HepG2 (cell line): ENCODE data around the gene TBCCD1. TPM values are rescaled to one million over a fixed set of nuclear protein-coding genes. Genes with fewer than 3 reads are reported as not detected.

Experiments
- BRCA1 ChIP-seq: sonication (generic); formaldehyde crosslinking; IDR thresholded peaks from 2 replicates; pipeline ENCODE4 v1.4.0; 2020; ENCODE audit warnings: missing genetic modification reagents
- EED ChIP-seq: sonication (generic); formaldehyde crosslinking; IDR thresholded peaks from 2 replicates; pipeline ENCODE4 v1.5.0; 2020; ENCODE audit warnings: mild to moderate bottlenecking, missing genetic modification reagents
- KAT7 ChIP-seq: IDR thresholded peaks from 2 replicates; pipeline ENCODE4 v1.6.1; 2018; ENCODE audit warnings: borderline replicate concordance, missing compliant biosample characterization
- KDM2A ChIP-seq: sonication (generic); formaldehyde crosslinking; IDR thresholded peaks from 2 replicates; pipeline ENCODE4 v1.4.0; 2020; ENCODE audit warnings: low read depth, missing genetic modification reagents, borderline replicate concordance
- MZF1 ChIP-seq: sonication (generic); formaldehyde crosslinking; IDR thresholded peaks from 2 replicates; pipeline ENCODE4 v1.8.1; 2023; ENCODE audit warnings: mild to moderate bottlenecking, missing genetic modification reagents, borderline replicate concordance
- NAIF1 ChIP-seq: sonication (generic); formaldehyde crosslinking; IDR thresholded peaks from 2 replicates; pipeline ENCODE4 v1.5.0; 2020; ENCODE audit warnings: mild to moderate bottlenecking, missing genetic modification reagents, borderline replicate concordance
- POLR2AphosphoS2 ChIP-seq: IDR thresholded peaks from 2 replicates; pipeline ENCODE4 v1.6.1; 2011; ENCODE audit warnings: low read depth, low read length, improper control_type of control experiment
- SIN3A ChIP-seq: IDR thresholded peaks from 2 replicates; pipeline ENCODE4 v1.6.1; 2011; ENCODE audit warnings: low read depth, mild to moderate bottlenecking, control low read depth, low read length, borderline replicate concordance
- SSRP1 ChIP-seq: IDR thresholded peaks from 2 replicates; pipeline ENCODE4 v1.6.1; 2016; ENCODE audit warnings: control low read depth
- ZNF20 ChIP-seq: sonication (generic); formaldehyde crosslinking; IDR thresholded peaks from 2 replicates; pipeline ENCODE4 v1.4.0; 2020; ENCODE audit warnings: mild to moderate bottlenecking, moderate library complexity, missing genetic modification reagents
- ZNF234 ChIP-seq: sonication (generic); formaldehyde crosslinking; conservative IDR thresholded peaks from 2 replicates; pipeline ENCODE4 v1.5.1; 2020; ENCODE audit warnings: mild to moderate bottlenecking, missing genetic modification reagents
- ZNF335 ChIP-seq: sonication (generic); formaldehyde crosslinking; IDR thresholded peaks from 2 replicates; pipeline ENCODE4 v1.4.0; 2020; ENCODE audit warnings: missing genetic modification reagents
- polyA plus RNA-seq, 8 experiments: library from polyadenylated mRNA; depleted of rRNA in 3 of 8; stranded (reverse) in 7 of 8; unstranded in 1 of 8; fragments of >200 nt; fragmentation: Illumina TruSeq in 4 of 8; extraction: Trizol in 4 of 8; gene quantifications; 2 replicates each; pipeline versions ENCODE4 v1.2.1 to v1.2.3, GENCODE V29; 2011 to 2016; ENCODE audit warnings: low read depth in 4 of 8, missing spikeins in 1 of 8, mixed read lengths in 1 of 8; ENCODE audit not compliant: insufficient read depth in 1 of 8
- total RNA-seq, 5 experiments: library from RNA; depleted of rRNA; stranded (reverse); fragments of >200 nt; fragmentation: Illumina TruSeq; extraction: Trizol; gene quantifications; 2 replicates each; pipeline ENCODE4 v1.2.3, GENCODE V29; 2016; ENCODE audit warnings: low read depth in 1 of 5
- TF ChIP-seq, protein P1 (sequence below): sonication (generic); formaldehyde crosslinking; IDR thresholded peaks from 2 replicates; pipeline ENCODE4 v1.4.0; 2020; ENCODE audit warnings: missing genetic modification reagents
- TF ChIP-seq, protein P2 (sequence below): conservative IDR thresholded peaks from 2 replicates; pipeline ENCODE4 v1.6.1; 2018; ENCODE audit warnings: missing genetic modification reagents
- TF ChIP-seq, protein P3 (sequence below): sonication (generic); formaldehyde crosslinking; IDR thresholded peaks from 2 replicates; pipeline ENCODE4 v1.5.0; 2020; ENCODE audit warnings: mild to moderate bottlenecking, missing genetic modification reagents, borderline replicate concordance
- TF ChIP-seq, protein P4 (sequence below): sonication (generic); formaldehyde crosslinking; IDR thresholded peaks from 2 replicates; pipeline ENCODE4 v1.4.0; 2020; ENCODE audit warnings: missing genetic modification reagents, mild to moderate bottlenecking, borderline replicate concordance
- TF ChIP-seq, protein P5 (sequence below): sonication (generic); formaldehyde crosslinking; IDR thresholded peaks from 2 replicates; pipeline ENCODE4 v1.4.0; 2020; ENCODE audit warnings: missing genetic modification reagents

TBCCD1 gene
- total and polyA plus RNA-seq, 2 of the 13 experiments (the other 11 are each of a cell fraction or from before 2014, with no cell fraction given): 13.6 to 16.2 TPM

DNA sequence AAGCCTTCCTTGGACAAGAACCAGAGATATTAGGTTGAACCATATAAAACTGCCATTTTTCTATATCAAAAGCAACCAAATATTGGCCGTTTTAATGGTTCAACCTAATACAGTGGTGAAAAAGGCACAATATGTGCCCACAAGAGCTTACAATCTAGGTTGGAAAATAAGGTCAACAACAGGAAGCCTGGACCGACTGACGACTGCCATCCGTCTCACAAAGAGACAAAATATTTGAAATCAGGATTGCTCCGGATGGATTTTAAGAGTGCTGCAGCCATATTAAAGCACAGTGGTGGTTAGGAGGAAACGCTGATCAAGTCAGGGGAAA is 47.1 kb upstream of the TBCCD1 start (continued):
- TF ChIP-seq, protein P1, sequence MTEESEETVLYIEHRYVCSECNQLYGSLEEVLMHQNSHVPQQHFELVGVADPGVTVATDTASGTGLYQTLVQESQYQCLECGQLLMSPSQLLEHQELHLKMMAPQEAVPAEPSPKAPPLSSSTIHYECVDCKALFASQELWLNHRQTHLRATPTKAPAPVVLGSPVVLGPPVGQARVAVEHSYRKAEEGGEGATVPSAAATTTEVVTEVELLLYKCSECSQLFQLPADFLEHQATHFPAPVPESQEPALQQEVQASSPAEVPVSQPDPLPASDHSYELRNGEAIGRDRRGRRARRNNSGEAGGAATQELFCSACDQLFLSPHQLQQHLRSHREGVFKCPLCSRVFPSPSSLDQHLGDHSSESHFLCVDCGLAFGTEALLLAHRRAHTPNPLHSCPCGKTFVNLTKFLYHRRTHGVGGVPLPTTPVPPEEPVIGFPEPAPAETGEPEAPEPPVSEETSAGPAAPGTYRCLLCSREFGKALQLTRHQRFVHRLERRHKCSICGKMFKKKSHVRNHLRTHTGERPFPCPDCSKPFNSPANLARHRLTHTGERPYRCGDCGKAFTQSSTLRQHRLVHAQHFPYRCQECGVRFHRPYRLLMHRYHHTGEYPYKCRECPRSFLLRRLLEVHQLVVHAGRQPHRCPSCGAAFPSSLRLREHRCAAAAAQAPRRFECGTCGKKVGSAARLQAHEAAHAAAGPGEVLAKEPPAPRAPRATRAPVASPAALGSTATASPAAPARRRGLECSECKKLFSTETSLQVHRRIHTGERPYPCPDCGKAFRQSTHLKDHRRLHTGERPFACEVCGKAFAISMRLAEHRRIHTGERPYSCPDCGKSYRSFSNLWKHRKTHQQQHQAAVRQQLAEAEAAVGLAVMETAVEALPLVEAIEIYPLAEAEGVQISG: no peak
- TF ChIP-seq SSRP1 (CRISPR knock-in tag) (no peak), ZNF234 (CRISPR knock-in tag) (no peak), EED (no peak), BRCA1 (CRISPR knock-in tag) (no peak), MZF1 (CRISPR knock-in tag) (no peak), POLR2AphosphoS2 (no peak), ZNF20 (no peak), SIN3A (0 out of 2 replicates have a peak, but pooled peaks have one; percentile 17), KAT7 (CRISPR knock-in tag) (no peak), ZNF335 (CRISPR knock-in tag) (no peak), KDM2A (CRISPR knock-in tag) (no peak), NAIF1 (CRISPR knock-in tag) (no peak)
- TF ChIP-seq, protein P2, sequence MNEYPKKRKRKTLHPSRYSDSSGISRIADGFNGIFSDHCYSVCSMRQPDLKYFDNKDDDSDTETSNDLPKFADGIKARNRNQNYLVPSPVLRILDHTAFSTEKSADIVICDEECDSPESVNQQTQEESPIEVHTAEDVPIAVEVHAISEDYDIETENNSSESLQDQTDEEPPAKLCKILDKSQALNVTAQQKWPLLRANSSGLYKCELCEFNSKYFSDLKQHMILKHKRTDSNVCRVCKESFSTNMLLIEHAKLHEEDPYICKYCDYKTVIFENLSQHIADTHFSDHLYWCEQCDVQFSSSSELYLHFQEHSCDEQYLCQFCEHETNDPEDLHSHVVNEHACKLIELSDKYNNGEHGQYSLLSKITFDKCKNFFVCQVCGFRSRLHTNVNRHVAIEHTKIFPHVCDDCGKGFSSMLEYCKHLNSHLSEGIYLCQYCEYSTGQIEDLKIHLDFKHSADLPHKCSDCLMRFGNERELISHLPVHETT (CRISPR knock-in tag): no peak
- TF ChIP-seq, protein P3, sequence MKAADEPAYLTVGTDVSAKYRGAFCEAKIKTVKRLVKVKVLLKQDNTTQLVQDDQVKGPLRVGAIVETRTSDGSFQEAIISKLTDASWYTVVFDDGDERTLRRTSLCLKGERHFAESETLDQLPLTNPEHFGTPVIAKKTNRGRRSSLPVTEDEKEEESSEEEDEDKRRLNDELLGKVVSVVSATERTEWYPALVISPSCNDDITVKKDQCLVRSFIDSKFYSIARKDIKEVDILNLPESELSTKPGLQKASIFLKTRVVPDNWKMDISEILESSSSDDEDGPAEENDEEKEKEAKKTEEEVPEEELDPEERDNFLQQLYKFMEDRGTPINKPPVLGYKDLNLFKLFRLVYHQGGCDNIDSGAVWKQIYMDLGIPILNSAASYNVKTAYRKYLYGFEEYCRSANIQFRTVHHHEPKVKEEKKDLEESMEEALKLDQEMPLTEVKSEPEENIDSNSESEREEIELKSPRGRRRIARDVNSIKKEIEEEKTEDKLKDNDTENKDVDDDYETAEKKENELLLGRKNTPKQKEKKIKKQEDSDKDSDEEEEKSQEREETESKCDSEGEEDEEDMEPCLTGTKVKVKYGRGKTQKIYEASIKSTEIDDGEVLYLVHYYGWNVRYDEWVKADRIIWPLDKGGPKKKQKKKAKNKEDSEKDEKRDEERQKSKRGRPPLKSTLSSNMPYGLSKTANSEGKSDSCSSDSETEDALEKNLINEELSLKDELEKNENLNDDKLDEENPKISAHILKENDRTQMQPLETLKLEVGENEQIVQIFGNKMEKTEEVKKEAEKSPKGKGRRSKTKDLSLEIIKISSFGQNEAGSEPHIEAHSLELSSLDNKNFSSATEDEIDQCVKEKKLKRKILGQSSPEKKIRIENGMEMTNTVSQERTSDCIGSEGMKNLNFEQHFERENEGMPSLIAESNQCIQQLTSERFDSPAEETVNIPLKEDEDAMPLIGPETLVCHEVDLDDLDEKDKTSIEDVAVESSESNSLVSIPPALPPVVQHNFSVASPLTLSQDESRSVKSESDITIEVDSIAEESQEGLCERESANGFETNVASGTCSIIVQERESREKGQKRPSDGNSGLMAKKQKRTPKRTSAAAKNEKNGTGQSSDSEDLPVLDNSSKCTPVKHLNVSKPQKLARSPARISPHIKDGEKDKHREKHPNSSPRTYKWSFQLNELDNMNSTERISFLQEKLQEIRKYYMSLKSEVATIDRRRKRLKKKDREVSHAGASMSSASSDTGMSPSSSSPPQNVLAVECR: no peak
- TF ChIP-seq, protein P4, sequence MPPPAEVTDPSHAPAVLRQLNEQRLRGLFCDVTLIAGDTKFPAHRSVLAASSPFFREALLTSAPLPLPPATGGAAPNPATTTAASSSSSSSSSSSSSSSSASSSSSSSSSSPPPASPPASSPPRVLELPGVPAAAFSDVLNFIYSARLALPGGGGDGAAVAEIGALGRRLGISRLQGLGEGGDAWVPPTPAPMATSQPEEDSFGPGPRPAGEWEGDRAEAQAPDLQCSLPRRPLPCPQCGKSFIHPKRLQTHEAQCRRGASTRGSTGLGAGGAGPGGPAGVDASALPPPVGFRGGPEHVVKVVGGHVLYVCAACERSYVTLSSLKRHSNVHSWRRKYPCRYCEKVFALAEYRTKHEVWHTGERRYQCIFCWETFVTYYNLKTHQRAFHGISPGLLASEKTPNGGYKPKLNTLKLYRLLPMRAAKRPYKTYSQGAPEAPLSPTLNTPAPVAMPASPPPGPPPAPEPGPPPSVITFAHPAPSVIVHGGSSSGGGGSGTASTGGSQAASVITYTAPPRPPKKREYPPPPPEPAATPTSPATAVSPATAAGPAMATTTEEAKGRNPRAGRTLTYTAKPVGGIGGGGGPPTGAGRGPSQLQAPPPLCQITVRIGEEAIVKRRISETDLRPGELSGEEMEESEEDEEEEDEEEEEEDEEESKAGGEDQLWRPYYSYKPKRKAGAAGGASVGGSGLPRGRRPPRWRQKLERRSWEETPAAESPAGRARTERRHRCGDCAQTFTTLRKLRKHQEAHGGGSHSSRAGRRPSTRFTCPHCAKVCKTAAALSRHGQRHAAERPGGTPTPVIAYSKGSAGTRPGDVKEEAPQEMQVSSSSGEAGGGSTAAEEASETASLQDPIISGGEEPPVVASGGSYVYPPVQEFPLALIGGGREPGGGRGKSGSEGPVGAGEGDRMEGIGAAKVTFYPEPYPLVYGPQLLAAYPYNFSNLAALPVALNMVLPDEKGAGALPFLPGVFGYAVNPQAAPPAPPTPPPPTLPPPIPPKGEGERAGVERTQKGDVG (CRISPR knock-in tag): no peak
- TF ChIP-seq, protein P5, sequence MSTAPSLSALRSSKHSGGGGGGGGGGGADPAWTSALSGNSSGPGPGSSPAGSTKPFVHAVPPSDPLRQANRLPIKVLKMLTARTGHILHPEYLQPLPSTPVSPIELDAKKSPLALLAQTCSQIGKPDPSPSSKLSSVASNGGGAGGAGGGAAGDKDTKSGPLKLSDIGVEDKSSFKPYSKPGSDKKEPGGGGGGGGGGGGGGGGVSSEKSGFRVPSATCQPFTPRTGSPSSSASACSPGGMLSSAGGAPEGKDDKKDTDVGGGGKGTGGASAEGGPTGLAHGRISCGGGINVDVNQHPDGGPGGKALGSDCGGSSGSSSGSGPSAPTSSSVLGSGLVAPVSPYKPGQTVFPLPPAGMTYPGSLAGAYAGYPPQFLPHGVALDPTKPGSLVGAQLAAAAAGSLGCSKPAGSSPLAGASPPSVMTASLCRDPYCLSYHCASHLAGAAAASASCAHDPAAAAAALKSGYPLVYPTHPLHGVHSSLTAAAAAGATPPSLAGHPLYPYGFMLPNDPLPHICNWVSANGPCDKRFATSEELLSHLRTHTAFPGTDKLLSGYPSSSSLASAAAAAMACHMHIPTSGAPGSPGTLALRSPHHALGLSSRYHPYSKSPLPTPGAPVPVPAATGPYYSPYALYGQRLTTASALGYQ (CRISPR knock-in tag): peak; percentile 56; the same call in 1 of the 2 replicates
